Measurements from ENCODE around the gene THRB.

The THRB gene

DNA sequence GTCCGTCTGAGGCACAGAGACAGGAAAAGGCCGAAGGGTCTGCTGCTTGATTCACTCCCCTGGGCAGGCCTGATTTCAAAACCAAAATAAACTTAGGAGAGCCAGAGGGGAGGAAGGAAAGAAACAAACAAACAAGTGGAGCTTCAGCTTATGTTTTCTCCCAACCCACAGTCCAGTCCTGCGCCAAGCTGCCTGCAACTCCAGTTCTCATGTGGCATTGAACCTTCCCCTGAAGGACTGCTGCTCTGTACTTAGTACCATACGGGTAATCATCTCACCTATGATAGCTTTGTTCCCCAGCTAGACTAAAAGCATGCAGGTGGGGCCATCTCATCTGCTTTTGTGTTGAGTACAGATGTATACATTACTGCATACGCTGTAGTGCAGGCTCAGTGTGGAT, 236.4 kb downstream of the THRB start:
- no peak for DNase-seq

DNA sequence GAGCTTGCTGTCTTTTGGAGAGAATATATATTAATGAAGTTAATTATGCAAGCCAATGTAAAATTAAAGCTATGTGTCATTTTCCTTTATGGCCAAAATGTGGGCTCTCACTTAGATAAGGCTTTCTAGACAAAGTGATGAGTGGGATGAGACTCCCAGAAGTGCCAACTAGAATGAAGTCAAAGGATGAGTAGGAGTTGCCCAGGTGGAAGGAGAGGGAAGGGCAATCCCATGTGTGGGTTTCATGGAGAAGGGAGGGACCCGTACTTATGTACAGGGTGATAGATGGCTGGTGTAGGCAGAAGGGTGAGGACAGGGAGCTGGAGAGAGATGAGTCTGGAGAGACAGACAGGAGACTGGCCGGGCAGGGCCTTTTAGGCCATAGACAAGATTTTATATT, 239.2 kb downstream of the THRB start:
- no peak for DNase-seq

DNA sequence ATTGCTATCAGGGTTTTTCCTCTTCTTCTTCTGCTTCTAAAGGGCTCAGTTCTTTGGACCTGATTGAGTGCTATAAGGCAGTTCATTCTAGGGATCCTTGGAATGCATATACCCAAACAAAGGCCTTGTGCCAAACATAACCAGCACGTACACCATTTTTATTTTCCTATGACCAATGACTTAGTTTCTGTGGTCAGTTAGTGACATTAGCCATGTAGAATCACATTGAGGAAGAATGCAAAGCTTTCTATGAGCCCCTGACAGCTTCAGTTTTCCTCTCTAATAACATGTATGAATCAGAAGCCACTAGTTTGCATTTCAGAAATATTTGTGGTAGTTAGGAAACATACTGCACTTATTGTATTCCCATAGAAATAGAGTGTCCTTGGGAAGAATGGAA, 240.0 kb downstream of the THRB start:
- DNase-seq: no peak

DNA sequence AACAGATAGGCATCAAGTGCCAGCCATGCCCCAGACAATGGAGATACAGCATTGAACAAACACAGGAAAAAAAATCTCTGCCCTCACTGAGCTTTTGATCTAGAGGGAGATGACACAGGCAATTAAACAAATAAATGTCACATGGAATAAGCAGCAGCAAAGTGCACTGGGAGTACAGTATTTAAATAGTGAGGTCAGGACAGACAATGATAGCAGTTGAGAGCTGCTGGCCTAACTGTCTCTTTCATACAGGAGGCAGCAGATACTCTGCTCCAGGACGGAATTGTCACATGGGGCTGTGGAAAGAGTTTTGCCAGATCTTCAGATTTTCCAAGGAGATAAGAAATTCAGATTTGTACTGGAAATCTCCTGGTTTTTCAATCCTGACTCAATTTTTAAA, 241.3 kb downstream of the THRB start:
- DNase-seq: no peak

DNA sequence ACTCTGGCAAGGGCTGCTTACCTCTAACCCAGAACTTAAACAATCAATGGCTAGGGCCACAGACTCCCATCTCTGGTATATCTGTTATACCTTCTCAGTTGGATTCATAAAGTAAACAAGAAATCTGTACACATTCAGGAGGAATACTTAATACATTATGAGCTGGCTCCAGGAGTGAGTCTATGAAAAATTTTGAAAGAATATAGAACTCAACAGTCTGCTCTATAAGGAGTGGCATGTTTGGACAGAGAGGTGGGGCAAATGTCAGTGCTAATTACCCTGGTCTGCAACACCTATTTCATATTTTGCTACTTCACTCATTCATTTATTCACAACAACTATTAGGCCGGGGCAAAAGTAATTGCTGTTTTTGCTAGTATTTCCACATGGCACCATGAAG, 245.1 kb downstream of the THRB start:
- no peak for DNase-seq

DNA sequence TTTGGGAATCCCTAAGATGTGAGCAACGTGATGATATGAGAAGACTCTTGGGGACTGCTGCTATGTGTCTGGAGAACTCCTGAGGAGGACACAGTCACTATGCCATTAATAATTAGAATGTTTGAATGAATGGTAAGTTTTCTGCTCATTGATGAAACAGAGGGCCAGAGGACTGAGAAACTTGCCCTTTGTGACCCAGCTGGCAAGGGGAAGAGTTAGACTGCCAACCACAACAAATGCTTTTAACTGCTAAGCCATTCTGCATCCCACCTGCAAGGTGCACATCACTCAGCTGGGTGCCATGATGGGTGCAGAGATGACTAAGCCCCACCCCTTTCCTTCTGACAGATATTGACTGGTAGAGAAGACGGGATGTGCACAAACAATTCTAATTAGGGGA, 249.6 kb downstream of the THRB start:
- DNase-seq: no peak

DNA sequence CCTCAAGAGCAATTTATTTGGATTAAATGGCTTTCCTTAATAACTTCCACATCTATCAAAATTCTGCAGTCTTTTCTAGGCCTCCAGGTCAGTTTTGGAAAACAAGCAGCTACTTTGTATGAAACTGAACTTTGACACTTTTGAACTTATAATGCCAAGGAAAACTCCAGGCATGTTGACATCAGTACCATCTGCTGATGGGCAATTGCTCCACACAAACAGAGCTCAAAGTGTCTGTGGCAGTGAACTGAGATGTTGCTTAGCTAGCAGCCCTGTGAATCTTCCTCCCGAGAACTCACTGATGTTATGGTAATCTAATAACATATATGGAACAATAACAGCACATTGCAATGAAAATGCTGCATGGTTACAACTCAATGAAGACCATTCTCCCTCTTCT, 250.2 kb downstream of the THRB start:
- no peak for DNase-seq

DNA sequence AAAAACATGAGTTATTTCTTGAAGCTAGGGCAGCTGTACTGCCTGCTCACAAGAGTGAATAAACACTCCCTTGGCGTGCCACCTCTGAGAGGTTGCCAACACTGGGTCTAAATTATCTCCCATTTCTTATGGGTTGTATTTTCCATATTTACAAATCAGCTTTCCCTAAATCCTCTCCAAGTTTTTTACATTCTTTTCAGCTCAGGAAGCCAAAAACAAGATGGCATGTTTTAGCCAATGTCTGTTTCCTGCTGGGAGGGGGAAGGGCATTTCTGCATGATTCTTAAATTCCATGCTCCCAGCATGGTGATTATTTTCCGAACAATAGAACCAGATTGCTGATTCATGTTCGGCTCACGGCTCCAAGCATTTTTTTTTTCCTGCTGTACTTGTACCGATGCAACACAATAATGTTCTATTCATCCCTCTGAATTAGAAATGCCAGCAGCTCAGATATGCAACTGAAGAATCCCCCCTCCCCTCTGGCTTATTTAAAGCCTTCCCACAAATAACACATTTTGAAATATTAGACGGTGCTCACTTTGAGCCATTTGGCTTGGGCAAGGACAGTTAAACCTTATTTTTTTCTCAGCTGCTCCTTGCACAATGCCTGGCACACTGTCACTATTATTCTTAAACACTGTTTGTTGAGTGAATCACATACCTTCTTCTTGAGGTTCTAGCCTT, 252.5 kb downstream of the THRB start:
- no peak for DNase-seq

DNA sequence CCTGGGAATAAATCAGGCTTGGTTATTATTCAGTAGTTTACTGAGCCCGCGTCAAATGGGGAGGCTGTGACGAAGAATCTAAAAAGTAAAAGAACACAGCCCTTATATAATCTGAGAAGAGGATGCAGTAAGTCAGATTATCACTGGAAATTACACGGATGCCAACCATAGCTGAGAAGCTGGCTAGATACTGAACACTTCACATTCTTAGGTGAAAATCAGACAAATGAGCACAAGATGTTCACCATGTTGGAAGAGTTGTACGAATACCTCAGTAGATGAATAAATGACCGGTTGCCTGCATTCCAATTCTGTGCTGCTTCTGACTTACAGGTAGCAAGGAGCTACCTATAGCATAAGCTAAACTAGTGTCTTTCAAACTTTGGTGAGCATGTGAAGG, 254.3 kb downstream of the THRB start:
- DNase-seq: no peak

DNA sequence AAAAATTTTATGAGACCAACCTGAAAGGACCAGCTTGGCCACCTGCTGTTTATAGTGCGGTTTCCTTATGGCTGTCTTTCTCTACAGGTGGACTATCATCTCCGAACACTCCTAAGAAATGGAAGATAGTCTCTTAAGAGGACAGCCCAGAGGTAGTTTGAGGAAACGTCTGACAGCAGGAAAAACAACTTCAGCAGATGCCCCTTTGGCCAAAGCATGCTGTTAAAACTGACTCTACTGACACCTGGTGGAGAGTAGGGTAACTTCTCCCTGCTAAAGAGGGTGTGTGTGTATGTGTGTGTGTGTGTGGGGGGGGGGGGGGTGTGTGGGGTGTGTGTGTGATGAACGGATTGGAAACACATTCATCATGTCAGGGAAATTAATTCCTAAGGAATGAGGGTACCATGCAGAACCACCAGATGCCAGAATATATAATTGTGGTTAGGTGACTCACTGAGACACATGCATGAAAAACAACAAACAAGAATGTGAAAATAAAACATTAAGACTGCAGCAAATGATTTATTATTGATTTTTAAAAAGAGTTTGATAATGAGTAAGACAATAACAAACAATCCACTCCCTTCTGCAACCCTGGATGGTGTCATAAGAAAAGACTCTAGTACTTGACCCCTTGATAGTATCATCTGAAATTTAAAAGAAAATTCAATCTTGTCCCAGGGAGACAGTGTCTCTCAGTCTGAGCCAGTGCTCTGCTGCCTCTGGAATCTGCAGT, 256.5 kb downstream of the THRB start:
- no peak for DNase-seq

DNA sequence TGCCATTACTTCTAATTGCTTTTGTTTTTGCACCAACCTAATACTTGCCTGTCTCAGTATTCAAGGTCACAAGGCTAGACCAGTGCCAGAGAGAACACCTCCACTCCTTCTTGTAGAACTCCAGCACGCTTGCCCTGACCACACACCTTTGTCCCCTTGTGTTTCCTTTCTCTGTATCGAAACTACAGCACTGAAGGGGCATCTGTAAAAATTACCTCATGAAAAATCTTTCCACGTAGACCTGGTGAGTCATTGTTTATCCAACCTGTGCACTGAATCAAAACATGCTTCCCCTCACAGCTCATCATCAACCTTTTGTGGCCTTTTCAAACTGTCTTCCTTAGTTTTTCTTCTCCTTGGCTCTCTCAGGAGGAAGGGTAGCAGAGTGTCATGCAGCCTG, 259.5 kb downstream of the THRB start:
- no peak for DNase-seq

DNA sequence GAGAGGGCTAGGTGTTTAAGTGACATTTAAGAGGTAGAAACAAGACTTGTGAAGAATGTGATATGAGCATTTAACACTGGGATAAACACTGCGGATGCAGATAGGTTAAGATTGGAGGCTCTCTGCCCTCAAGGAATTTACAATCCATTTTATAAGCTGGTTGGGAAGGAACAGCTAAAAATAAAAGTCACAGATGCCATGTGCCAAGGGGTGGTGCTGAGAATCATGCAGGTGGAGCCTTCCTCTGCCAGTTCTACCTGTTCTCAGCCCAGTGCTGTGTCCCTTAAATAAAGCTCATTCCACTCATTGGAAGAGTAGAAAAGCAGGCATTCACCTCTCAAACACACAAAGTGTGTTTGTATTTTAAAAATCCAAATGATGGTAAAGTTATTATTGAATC, 261.9 kb downstream of the THRB start:
- DNase-seq: no peak

DNA sequence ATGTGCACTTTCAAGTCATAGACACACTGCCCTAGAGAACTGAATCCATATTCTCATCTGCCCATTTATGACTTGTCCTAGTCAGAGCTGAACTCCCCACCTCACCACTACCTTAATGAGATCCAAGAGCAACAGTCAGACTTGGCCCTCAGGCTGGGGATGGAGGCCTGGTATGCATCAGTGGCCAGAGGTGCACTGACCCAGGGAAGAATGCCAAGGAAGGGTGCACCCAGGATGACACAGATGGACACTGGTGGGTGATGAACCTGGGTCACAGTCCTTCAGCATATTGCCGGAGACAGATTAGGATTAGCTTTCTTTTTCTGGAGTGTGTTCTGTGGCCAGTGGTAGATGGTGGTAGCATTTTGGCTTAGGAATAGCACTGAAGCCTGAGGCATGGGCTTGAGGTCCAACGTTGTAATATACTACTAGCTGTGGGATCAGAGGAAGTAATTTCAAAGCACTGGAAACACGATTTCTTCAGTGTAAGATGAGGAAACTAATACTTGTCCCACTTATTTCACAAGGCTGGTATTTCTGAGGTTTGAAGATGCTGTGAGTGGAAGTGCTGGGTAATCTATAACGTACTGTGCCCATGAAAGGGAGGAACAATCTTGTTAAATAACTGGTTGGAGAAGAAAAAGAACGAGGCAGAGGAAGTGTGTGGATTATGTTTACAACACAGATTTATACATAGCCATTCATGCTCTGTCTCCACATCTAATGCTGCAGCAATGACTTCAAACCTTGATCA, 265.0 kb downstream of the THRB start:
- no peak for DNase-seq

DNA sequence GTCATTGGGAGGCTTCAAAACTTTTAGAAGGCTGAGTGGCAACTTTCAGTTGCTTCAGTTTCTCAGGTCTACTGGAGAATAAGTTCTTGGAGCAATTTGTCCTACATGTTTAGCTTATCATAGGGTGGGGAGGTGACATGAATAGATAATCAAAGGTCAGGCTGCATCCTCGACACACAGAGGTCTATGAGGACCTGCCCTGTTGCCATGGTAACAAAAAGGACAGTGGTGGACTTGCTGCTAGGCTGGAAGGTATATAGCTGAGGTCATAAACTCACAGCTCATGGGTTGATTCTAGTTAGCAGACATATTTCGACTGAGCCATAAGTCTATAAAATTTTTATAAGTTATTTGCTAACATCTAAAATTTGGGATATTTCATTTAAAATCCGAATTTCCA, 267.0 kb downstream of the THRB start:
- DNase-seq: no peak

DNA sequence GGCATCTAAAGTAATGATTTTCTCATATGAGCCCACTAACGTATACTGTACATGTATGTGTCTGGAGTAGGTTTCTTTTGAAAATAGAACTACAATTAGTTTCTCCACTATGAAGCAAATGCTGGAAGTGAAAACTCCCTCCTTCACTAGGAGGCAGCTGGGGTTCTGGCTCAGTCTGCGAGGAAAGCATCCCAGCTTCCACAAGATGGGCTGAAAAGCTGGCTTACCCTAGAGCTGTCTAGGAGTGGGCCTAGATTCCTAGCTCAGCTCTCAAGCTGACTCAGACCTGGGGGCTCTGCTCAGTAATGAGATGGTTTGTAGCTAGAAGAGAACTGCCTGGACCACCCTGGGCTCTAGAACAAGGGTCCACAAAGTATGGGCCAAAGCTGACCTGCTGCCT, 268.3 kb downstream of the THRB start:
- DNase-seq: no peak

DNA sequence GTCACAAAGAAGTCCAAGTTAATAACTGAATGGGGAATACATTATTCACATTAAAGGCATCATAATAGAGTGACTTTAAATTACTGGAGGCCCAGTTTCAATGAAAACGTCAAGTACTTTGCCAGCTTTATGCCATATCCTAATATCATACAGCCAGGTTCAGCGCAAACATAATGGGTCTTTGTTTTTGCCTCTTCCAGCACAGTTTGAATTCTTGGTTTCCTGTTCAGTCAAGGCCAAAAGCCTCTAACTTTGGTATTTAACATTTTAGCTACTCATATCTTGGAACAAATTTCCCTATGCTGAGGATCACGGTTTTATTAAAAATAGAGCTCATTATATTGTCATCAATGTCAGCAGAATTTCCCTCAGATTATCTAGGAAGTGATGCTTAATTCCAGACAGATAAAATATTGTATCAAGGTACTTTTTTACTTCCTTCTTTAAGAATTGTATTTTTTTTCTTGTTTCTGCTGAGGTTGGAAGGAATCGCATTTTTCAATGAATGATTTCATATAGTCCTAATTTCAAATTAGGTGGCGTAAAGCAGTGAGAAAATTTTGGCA, 269.2 kb downstream of the THRB start:
- DNase-seq: no peak

DNA sequence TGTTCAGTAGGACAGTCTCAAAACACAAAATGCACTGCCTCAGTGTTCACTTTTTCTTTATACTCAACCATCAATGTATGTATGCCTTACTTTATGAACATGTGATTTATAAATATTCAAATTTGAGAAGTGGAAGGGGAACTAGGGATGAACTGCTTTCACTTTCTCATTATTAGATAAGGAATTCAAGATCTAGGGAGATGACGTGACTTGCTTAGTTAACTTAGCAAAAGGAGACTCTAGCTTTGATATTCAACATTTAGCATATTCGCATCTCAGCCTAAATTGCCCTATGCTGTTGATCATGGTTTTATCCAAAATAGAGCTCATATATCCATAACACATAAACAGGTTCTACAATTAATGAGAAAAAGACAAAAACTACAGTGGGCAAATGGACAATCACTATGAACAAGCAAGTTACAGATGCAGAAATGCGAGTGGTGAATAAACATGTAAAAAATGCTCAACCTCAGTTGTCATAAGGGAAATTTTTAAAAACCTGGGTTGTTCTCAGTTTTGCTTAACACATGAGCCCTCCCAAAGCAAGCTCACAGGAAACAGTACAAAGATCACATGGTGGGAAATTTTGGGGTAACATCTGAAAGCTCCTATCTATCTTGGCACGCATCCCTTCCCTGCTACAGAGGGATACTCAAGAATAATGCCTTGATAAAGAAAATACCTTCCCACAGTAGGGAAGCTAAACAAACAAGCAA, 269.8 kb downstream of the THRB start:
- DNase-seq: no peak

DNA sequence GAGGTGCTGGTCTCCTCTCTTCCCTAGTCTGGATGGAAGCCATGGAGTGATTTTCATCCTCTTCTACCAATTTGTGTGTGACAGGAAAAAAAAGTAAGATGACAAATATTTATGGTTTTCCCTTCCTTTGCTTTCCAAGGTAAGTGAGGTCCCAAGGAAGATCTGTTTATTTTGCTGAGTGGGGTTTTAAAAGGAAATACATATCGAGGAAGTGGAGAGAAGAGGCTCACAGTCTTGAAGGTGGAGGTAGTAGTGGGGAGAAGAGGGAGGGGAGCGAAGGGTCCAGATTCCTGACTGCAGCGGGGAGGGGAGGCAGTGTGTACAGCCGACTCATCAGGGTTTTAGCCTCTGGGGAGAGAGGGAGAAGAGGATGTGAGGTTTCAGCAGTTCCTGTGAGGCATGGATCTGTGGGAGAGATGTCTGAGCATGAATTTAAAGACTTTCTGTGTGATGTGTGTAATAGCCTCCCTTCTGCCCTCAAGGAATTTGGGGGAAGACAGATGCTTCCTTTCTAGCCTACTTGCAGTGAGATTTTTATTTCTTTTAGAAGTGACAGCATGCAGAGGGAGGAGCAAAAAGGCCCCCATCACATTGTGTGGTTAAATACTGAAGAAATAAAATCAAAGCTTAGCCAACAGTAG, 272.4 kb downstream of the THRB start:
- no peak for DNase-seq

DNA sequence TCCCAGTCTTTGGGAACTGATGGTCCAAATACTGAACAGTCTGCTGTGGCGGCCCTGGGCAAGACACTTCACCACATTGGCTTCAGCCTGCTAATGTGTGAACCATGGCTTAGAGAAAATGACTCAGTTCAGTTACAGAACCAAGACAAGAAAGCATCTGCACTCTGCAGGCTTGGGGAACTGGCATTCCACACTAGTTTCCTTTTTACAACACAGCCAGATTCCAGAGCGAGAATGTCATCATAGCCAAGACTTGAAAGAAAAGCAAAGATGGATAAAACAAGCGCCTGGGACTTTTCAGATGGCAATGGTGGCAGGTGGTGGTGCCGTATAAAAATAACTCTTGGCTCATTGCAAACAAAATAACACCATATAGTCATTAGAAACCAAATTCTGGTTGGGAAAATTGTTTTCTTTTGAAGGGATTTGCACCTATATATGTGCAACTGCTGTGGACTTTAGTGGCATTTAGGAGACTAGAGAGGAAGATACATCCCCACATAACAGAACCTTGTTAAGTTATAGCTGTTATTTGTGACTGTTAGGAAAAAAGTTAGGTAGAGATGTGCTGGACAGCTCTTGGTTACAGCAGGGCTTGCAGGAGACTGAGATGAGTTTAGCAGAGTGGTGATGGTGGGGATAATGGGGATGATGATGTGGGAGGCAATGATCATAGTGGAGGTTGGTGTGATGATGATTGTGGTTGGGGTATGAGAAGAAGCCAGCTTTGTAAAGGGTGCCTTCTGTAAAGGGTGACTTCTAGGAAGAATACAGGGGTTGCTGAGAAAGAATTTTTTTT, 273.6 kb downstream of the THRB start:
- DNase-seq: no peak

DNA sequence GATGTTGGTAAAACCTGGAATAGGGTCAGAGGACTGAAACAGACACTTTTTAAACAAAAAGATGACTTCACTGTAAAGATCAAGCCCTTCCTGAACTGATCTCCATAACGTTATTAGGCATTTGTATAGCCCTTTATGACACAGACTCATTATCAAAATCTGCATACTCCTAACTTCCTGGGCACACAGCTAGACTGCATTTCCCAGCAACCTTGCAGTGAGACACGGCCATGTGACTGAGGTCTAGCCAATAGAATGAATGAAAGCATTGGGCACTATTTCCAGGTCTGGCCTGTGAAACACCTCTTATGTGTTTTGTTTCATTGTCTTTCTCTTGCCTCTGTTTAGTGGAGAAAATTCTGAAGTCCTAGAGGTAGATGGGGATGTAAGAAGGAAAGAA, 279.1 kb downstream of the THRB start:
- no peak for DNase-seq

DNA sequence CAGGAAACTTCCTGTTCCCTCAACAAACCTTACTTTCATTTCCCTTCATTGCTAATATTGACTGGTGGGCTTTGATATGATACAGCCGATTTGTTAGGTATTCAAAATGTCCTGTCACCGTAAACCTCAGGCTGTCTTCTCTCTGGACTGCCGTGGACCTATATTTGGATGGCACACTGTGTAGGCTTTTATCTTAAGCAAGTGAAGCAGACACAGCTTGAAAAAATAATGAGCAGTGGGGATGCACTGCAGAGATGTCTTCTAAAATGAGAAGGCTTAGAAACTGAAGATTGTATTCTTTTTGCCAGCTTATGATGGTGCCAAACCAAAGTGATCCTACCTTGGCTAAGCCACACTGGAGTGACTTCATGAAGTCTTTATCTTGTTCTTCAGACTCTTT, 283.3 kb downstream of the THRB start:
- DNase-seq: no peak

DNA sequence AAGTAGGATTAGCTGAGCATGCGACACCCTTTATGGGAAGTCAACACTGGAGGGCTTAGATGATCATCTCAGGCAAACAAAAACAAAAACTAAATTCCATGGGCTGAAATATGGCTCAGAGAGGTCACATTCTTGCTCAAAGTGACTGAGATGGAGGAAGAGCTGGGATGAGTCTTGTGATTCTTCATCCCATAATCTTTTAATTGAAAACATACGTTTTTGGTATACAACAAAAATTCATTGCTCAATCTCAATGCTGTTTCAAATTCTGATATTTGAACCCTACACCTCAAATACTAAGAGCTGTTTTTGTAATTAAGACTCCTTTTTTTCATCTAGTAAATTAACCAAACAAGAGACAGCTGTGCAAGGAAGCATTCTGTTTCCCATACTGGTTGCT, 292.6 kb downstream of the THRB start:
- no peak for DNase-seq
